H1 (cell line): Measurements from ENCODE around the gene LIFR. TPM values are rescaled to one million over a fixed set of nuclear protein-coding genes. Genes with fewer than 3 reads are reported as not detected.

Experiments
- CTCF ChIA-PET: fragments of 300-600 bp; sonication (Branson Sonifier 250); formaldehyde crosslinking; loops from one replicate; lab custom pipeline; 2021; ENCODE audit not compliant: partially characterized antibody; lab: Charles Lee
- POLR2A ChIA-PET: fragments of 300-600 bp; sonication (Branson Sonifier 250); formaldehyde crosslinking; loops from one replicate; lab custom pipeline; 2021; ENCODE audit warnings: inconsistent platforms; ENCODE audit not compliant: partially characterized antibody; lab: Charles Lee
- DNase-seq, 2 experiments: peaks; one replicate each; pipeline versions ENCODE4 v3.0.0 to v3.0.0-alpha.2; 2010 to 2022; ENCODE audit warnings: low spot score in 2 of 2, low read depth in 1 of 2, mixed read lengths in 1 of 2
- FAIRE-seq: peaks from 2 replicates; lab custom pipeline; 2011; peaks lifted over from hg19 to GRCh38; lab: Jason Lieb, UNC
- H2AFZ ChIP-seq: 2 replicates; pipeline ENCODE4 v1.8.1; 2012; ENCODE audit warnings: low read length, inconsistent platforms
- H2AK5ac ChIP-seq: 2 replicates; pipeline ENCODE4 v1.6.1; 2013; ENCODE audit warnings: low read depth, low read length
- H2BK120ac ChIP-seq: replicated peaks from 2 replicates; pipeline ENCODE3; 2013; ENCODE audit warnings: low read depth, low read length, inconsistent platforms
- H2BK12ac ChIP-seq: 2 replicates; pipeline ENCODE4 v1.6.1; 2013; ENCODE audit warnings: low read depth, low read length
- H2BK15ac ChIP-seq: 2 replicates; pipeline ENCODE4 v1.6.1; 2013; ENCODE audit warnings: low read length
- H2BK20ac ChIP-seq: 2 replicates; pipeline ENCODE4 v1.6.1; 2013; ENCODE audit warnings: low read length
- H2BK5ac ChIP-seq: 2 replicates; pipeline ENCODE4 v1.6.1; 2013; ENCODE audit warnings: low read depth, low read length
- H3K14ac ChIP-seq: 2 replicates; pipeline ENCODE4 v1.6.1; 2013; ENCODE audit warnings: inconsistent platforms; ENCODE audit not compliant: insufficient read length
- H3K18ac ChIP-seq: 2 replicates; pipeline ENCODE4 v1.6.1; 2013; ENCODE audit warnings: low read length; ENCODE audit errors: extremely low read depth
- H3K23ac ChIP-seq: 2 replicates; pipeline ENCODE4 v1.6.1; 2013; ENCODE audit warnings: inconsistent platforms; ENCODE audit not compliant: insufficient read length
- H3K23me2 ChIP-seq: 2 replicates; pipeline ENCODE4 v1.6.1; 2013; ENCODE audit warnings: low read depth, low read length
- H3K27ac ChIP-seq: 2 replicates; pipeline ENCODE4 v1.6.1; 2011; ENCODE audit warnings: low read depth, low read length, inconsistent platforms
- H3K27me3 ChIP-seq, 4 experiments: replicated peaks in 1 of 4; 1 replicate in 1 of 4; 2 replicates in 3 of 4; pipeline versions ENCODE4 v1.6.1 to v1.8.1; 2011 to 2013; ENCODE audit warnings: low read length in 3 of 4, mild to moderate bottlenecking in 3 of 4, inconsistent platforms in 2 of 4, mixed read lengths in 2 of 4, moderate library complexity in 1 of 4; ENCODE audit not compliant: control insufficient read depth in 3 of 4, insufficient read depth in 3 of 4; ENCODE audit errors: extremely low read depth in 1 of 4
- H3K36me3 ChIP-seq, 4 experiments: 2 replicates each; pipeline versions ENCODE4 v1.6.1 to v1.8.1; 2011 to 2013; ENCODE audit warnings: mild to moderate bottlenecking in 4 of 4, low read length in 3 of 4, moderate library complexity in 2 of 4, control low read depth in 1 of 4, inconsistent platforms in 1 of 4; ENCODE audit not compliant: insufficient read depth in 4 of 4, control insufficient read depth in 2 of 4
- H3K4ac ChIP-seq: replicated peaks from 2 replicates; pipeline ENCODE3; 2013; ENCODE audit warnings: low read length, low read depth, mixed read lengths, inconsistent platforms; ENCODE audit not compliant: insufficient read length
- H3K4me1 ChIP-seq, 4 experiments: replicated peaks in 1 of 4; 1 replicate in 1 of 4; 2 replicates in 3 of 4; pipeline versions ENCODE4 v1.6.1 to v1.8.1; 2011 to 2013; ENCODE audit warnings: low read length in 3 of 4, inconsistent platforms in 2 of 4, mixed read lengths in 1 of 4; ENCODE audit not compliant: insufficient read depth in 4 of 4, control insufficient read depth in 3 of 4
- H3K4me2 ChIP-seq, 2 experiments: 2 replicates each; pipeline versions ENCODE4 v1.6.1 to v1.8.1; 2011 to 2013; ENCODE audit warnings: low read depth in 2 of 2, low read length in 2 of 2, control low read depth in 1 of 2, inconsistent platforms in 1 of 2, mild to moderate bottlenecking in 1 of 2; ENCODE audit not compliant: insufficient read depth in 1 of 2
- H3K4me3 ChIP-seq, 4 experiments: fragments of 200-600, 300-600 bp in 1 of 4; sonication (generic), shearing (Covaris generic), sonication (Bioruptor Twin) in 1 of 4; 2 replicates each; pipeline versions ENCODE4 v1.5.1 to v1.8.1; 2011 to 2016; ENCODE audit warnings: low read length in 4 of 4, low read depth in 3 of 4, control low read depth in 2 of 4, inconsistent platforms in 2 of 4, mild to moderate bottlenecking in 2 of 4, mixed read lengths in 1 of 4, moderate library complexity in 1 of 4; ENCODE audit not compliant: insufficient read depth in 2 of 4; ENCODE audit errors: extremely low read depth in 1 of 4
- H3K56ac ChIP-seq: replicated peaks from 2 replicates; pipeline ENCODE3; 2013; ENCODE audit warnings: low read depth, mild to moderate bottlenecking, mixed read lengths, low read length, inconsistent platforms; ENCODE audit not compliant: insufficient read length
- H3K79me1 ChIP-seq: 2 replicates; pipeline ENCODE4 v1.6.1; 2013; ENCODE audit warnings: low read depth, low read length, control low read depth
- H3K79me2 ChIP-seq, 2 experiments: 2 replicates each; pipeline versions ENCODE4 v1.6.1 to v1.8.1; 2012 to 2013; ENCODE audit warnings: low read length in 2 of 2, mild to moderate bottlenecking in 2 of 2, inconsistent platforms in 1 of 2; ENCODE audit not compliant: insufficient read depth in 2 of 2, control insufficient read depth in 1 of 2
- H3K9ac ChIP-seq, 4 experiments: replicated peaks in 1 of 4; 1 replicate in 1 of 4; 2 replicates in 3 of 4; pipeline versions ENCODE4 v1.6.1 to v1.8.1; 2011 to 2013; ENCODE audit warnings: low read depth in 3 of 4, low read length in 3 of 4, control low read depth in 2 of 4, mild to moderate bottlenecking in 2 of 4, moderate library complexity in 2 of 4, inconsistent platforms in 1 of 4; ENCODE audit errors: extremely low read depth in 1 of 4
- H3K9me3 ChIP-seq, 2 experiments: 2 replicates each; pipeline versions ENCODE4 v1.6.1 to v1.8.1; 2012 to 2013; ENCODE audit warnings: mild to moderate bottlenecking in 2 of 2, moderate library complexity in 2 of 2, control low read depth in 1 of 2, inconsistent platforms in 1 of 2, low read depth in 1 of 2, low read length in 1 of 2, mixed read lengths in 1 of 2; ENCODE audit not compliant: insufficient read depth in 2 of 2
- H4K20me1 ChIP-seq, 2 experiments: replicated peaks in 1 of 2; 2 replicates each; pipeline versions ENCODE3 to v1.8.1; 2011 to 2013; ENCODE audit warnings: inconsistent platforms in 2 of 2, low read length in 2 of 2, mild to moderate bottlenecking in 1 of 2; ENCODE audit not compliant: insufficient read depth in 2 of 2, control insufficient read depth in 1 of 2
- H4K5ac ChIP-seq: 2 replicates; pipeline ENCODE4 v1.6.1; 2013; ENCODE audit warnings: low read length, low read depth, mixed read lengths, inconsistent platforms; ENCODE audit not compliant: insufficient read length
- H4K8ac ChIP-seq: 2 replicates; pipeline ENCODE4 v1.8.0; 2013; ENCODE audit warnings: mild to moderate bottlenecking, moderate library complexity, low read length, inconsistent platforms; ENCODE audit not compliant: insufficient read depth; ENCODE audit errors: extremely low read depth
- H4K91ac ChIP-seq: replicated peaks from 2 replicates; pipeline ENCODE3; 2013; ENCODE audit warnings: low read length, mixed read lengths, inconsistent platforms; ENCODE audit not compliant: insufficient read length
- BACH1 ChIP-seq: IDR thresholded peaks from 2 replicates; pipeline ENCODE4 v1.6.1; 2012; ENCODE audit warnings: low read length, improper control_type of control experiment
- CHD2 ChIP-seq: IDR thresholded peaks from 2 replicates; pipeline ENCODE4 v1.6.1; 2012; ENCODE audit warnings: low read length, improper control_type of control experiment
- HDAC6 ChIP-seq: IDR thresholded peaks from one replicate; pipeline ENCODE4 v1.7.1; 2012; ENCODE audit warnings: low read depth, mild to moderate bottlenecking, inconsistent platforms, low read length, moderate library complexity
- SIX5 ChIP-seq: IDR thresholded peaks from 2 replicates; pipeline ENCODE4 v1.6.1; 2011; ENCODE audit warnings: mild to moderate bottlenecking, low read depth, low read length
- WGBS, 2 experiments: shearing (Covaris generic) in 1 of 2; methylation state at CpG; one replicate each; pipeline versions ENCODE4 v1.1.6 to v1.1.7; 2013 to 2015; ENCODE audit warnings: low lambda C conversion rate in 2 of 2, mixed read lengths in 2 of 2, inconsistent platforms in 1 of 2, low coverage in 1 of 2, missing lambda C conversion rate in 1 of 2; ENCODE audit not compliant: insufficient replicate concordance in 2 of 2, insufficient coverage in 1 of 2, insufficient read length in 1 of 2; ENCODE audit errors: extremely low coverage in 1 of 2, missing lambda C conversion rate in 1 of 2; 5-methylcytosine and 5-hydroxymethylcytosine counted together
- polyA plus RNA-seq, 7 experiments: library from polyadenylated mRNA; depleted of rRNA in 3 of 7; stranded (reverse) in 5 of 7; unstranded in 2 of 7; fragments of >200 nt in 5 of 7; fragments of 200-250 nt in 2 of 7; gene quantifications; 1 replicate in 5 of 7; 2 replicates in 1 of 7; 4 replicates in 1 of 7; pipeline versions ENCODE4 v1.2.1 to v1.2.3, GENCODE V29; 2011 to 2013; ENCODE audit warnings: missing spikeins in 2 of 7, mixed read lengths in 2 of 7
- total RNA-seq: library from RNA; stranded (reverse); fragmentation: NEBNext Ultra II Directional; extraction: Animal tissue kit (Norgen Biotek cat#: 25700); gene quantifications from 2 replicates; pipeline ENCODE4 v1.2.1, GENCODE V29; 2021
- TF ChIP-seq, protein P1 (sequence below), 3 experiments: IDR thresholded peaks; 1 replicate in 2 of 3; 2 replicates in 1 of 3; pipeline versions ENCODE4 v1.5.1 to v1.6.1; 2011; ENCODE audit warnings: low read length in 3 of 3, mild to moderate bottlenecking in 3 of 3, inconsistent platforms in 2 of 3, low read depth in 1 of 3, moderate library complexity in 1 of 3; ENCODE audit not compliant: insufficient read depth in 1 of 3; ENCODE audit errors: control extremely low read depth in 1 of 3
- TF ChIP-seq, protein P2 (sequence below): IDR thresholded peaks from 2 replicates; pipeline ENCODE4 v1.6.1; 2012; ENCODE audit warnings: low read length, inconsistent platforms

The LIFR gene
- total and polyA plus RNA-seq, 2 of the 8 experiments (the other 6 are each of a cell fraction or from before 2014, with no cell fraction given), result 2.0 to 18.9 TPM

- CTCF ChIA-PET, result interaction anchor here (0.9 to 2.3 kb wide), 4 partner anchors 9 to 94 kb away, joined by 3 to 14 read pairs (median 3); no protein-coding TSS in a partner anchor
These were observed 104.2 kb downstream of the LIFR start for GRCh38 chr5:38452201-38452600.

More at GRCh38 chr5:38452201-38452600, 104.2 kb downstream of the LIFR start:
- H3K79me2 ChIP-seq, result no peaks in the 10 kb centered on the region
- H4K8ac ChIP-seq, result no peak overlapping the region
- H3K9me3 ChIP-seq, result no peaks in the 10 kb centered on the region
- H3K4ac ChIP-seq, result no peak overlapping the region
- no peaks in the 10 kb centered on the region for H4K20me1 ChIP-seq
- H4K5ac ChIP-seq, result no peak overlapping the region
- H3K23me2 ChIP-seq, result peaks cover 1% of the 10 kb centered on the region; the same call in 1 of the 2 replicates
- DNase-seq, result peak in 1 of 2 experiments; percentile 4
- no peak overlapping the region for H2BK5ac ChIP-seq
- H3K14ac ChIP-seq, result no peak overlapping the region
- POLR2A ChIA-PET, result no interaction called here
- H2BK20ac ChIP-seq, result no peak overlapping the region
- no peak overlapping the region for H4K91ac ChIP-seq
- TF ChIP-seq CHD2 (no peak), BACH1 (no peak), HDAC6 (no peak), SIX5 (no peak)
- TF ChIP-seq, protein P1, sequence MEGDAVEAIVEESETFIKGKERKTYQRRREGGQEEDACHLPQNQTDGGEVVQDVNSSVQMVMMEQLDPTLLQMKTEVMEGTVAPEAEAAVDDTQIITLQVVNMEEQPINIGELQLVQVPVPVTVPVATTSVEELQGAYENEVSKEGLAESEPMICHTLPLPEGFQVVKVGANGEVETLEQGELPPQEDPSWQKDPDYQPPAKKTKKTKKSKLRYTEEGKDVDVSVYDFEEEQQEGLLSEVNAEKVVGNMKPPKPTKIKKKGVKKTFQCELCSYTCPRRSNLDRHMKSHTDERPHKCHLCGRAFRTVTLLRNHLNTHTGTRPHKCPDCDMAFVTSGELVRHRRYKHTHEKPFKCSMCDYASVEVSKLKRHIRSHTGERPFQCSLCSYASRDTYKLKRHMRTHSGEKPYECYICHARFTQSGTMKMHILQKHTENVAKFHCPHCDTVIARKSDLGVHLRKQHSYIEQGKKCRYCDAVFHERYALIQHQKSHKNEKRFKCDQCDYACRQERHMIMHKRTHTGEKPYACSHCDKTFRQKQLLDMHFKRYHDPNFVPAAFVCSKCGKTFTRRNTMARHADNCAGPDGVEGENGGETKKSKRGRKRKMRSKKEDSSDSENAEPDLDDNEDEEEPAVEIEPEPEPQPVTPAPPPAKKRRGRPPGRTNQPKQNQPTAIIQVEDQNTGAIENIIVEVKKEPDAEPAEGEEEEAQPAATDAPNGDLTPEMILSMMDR (IDR thresholded peaks at IDR 0.05; ENCODE audit: control extremely low read depth in 1 of 3, insufficient read depth in 1 of 3, low read depth in 1 of 3, low read length in 3 of 3), result no peak
- TF ChIP-seq, protein P2, sequence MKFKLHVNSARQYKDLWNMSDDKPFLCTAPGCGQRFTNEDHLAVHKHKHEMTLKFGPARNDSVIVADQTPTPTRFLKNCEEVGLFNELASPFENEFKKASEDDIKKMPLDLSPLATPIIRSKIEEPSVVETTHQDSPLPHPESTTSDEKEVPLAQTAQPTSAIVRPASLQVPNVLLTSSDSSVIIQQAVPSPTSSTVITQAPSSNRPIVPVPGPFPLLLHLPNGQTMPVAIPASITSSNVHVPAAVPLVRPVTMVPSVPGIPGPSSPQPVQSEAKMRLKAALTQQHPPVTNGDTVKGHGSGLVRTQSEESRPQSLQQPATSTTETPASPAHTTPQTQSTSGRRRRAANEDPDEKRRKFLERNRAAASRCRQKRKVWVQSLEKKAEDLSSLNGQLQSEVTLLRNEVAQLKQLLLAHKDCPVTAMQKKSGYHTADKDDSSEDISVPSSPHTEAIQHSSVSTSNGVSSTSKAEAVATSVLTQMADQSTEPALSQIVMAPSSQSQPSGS, result no peak
- H3K9ac ChIP-seq, result no peak overlapping the region
- H3K27ac ChIP-seq, result no peak overlapping the region
- H2BK120ac ChIP-seq, result no peak overlapping the region
- no peak overlapping the region for H3K18ac ChIP-seq
- H3K56ac ChIP-seq, result no peak overlapping the region
- H3K23ac ChIP-seq, result no peak overlapping the region
- WGBS, 2 experiments, result 93% methylated on average over 4 of the region's 4 CpGs; no CpG with 5 or more reads in 1 of the 2 experiments
- no peaks in the 10 kb centered on the region for H3K27me3 ChIP-seq
- FAIRE-seq, result no peak
- no peak overlapping the region for H2AK5ac ChIP-seq
- H2BK15ac ChIP-seq, result no peak overlapping the region
- H3K36me3 ChIP-seq, result no peaks in the 10 kb centered on the region
- H2AFZ ChIP-seq, result no peak overlapping the region
- H3K4me3 ChIP-seq, result no peak overlapping the region
- H2BK12ac ChIP-seq, result no peak overlapping the region
- no peak overlapping the region for H3K4me2 ChIP-seq
- H3K79me1 ChIP-seq, result no peaks in the 10 kb centered on the region
- H3K4me1 ChIP-seq, result no peaks in the 10 kb centered on the region; a peak in 1 of 7 replicates
